ENCODE results near the gene NR1H3.

DNA sequence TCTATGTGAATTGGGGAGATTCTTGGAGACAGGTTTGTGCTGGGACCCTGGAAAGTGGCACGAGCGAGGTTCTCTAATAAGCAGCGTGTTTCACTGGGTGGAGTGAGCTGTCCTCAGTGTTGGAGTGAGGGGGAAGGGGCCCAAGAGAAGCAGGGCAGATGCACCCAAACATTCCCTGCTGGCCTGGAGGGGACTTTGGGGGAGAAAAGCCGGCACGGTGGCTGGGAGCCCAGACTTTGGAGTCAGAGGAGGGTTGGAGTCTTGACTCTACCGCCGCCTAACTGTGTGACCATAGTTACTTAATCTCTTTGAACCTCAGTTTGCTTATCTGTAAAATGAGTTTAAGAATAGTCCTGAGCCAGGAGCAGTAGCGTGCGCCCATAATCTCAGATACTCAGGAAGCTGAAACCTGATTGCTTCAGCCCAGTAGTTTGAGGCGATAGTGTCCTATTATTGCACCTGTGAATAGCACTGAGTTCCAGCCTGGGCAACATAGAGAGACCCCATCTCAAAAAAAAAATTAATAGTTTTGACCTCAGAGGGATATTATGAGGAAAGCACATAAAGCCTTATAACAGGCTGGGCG, 614 bp downstream of the NR1H3 start:
- no peak for TF ChIP-seq CTCF (IDR thresholded peaks at IDR 0.05; ENCODE audit: insufficient read depth, low read length)
- no peak for TF ChIP-seq POLR2AphosphoS5 (IDR thresholded peaks at IDR 0.05; ENCODE audit: low read depth)
- TF ChIP-seq, protein P1, sequence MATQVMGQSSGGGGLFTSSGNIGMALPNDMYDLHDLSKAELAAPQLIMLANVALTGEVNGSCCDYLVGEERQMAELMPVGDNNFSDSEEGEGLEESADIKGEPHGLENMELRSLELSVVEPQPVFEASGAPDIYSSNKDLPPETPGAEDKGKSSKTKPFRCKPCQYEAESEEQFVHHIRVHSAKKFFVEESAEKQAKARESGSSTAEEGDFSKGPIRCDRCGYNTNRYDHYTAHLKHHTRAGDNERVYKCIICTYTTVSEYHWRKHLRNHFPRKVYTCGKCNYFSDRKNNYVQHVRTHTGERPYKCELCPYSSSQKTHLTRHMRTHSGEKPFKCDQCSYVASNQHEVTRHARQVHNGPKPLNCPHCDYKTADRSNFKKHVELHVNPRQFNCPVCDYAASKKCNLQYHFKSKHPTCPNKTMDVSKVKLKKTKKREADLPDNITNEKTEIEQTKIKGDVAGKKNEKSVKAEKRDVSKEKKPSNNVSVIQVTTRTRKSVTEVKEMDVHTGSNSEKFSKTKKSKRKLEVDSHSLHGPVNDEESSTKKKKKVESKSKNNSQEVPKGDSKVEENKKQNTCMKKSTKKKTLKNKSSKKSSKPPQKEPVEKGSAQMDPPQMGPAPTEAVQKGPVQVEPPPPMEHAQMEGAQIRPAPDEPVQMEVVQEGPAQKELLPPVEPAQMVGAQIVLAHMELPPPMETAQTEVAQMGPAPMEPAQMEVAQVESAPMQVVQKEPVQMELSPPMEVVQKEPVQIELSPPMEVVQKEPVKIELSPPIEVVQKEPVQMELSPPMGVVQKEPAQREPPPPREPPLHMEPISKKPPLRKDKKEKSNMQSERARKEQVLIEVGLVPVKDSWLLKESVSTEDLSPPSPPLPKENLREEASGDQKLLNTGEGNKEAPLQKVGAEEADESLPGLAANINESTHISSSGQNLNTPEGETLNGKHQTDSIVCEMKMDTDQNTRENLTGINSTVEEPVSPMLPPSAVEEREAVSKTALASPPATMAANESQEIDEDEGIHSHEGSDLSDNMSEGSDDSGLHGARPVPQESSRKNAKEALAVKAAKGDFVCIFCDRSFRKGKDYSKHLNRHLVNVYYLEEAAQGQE (IDR thresholded peaks at IDR 0.05; ENCODE audit: insufficient replicate concordance, low read depth), result no peak
- no peak for TF ChIP-seq GABPA (IDR thresholded peaks at IDR 0.05; ENCODE audit: low read depth)
- TF ChIP-seq SPI1 (IDR thresholded peaks at IDR 0.05; ENCODE audit: borderline replicate concordance, low read depth), result no peak

All from HL-60 (cell line).